GM12892 (cell line): Measurements from ENCODE around the gene TMC6.

Experiments
- POLR2A ChIP-seq: IDR thresholded peaks from 2 replicates; pipeline ENCODE4 v1.6.1; 2011; ENCODE audit warnings: low read depth, low read length, control low read depth
- POLR2AphosphoS5 ChIP-seq: IDR thresholded peaks from 2 replicates; pipeline ENCODE4 v1.6.1; 2011; ENCODE audit warnings: low read depth, low read length, control low read depth

DNA sequence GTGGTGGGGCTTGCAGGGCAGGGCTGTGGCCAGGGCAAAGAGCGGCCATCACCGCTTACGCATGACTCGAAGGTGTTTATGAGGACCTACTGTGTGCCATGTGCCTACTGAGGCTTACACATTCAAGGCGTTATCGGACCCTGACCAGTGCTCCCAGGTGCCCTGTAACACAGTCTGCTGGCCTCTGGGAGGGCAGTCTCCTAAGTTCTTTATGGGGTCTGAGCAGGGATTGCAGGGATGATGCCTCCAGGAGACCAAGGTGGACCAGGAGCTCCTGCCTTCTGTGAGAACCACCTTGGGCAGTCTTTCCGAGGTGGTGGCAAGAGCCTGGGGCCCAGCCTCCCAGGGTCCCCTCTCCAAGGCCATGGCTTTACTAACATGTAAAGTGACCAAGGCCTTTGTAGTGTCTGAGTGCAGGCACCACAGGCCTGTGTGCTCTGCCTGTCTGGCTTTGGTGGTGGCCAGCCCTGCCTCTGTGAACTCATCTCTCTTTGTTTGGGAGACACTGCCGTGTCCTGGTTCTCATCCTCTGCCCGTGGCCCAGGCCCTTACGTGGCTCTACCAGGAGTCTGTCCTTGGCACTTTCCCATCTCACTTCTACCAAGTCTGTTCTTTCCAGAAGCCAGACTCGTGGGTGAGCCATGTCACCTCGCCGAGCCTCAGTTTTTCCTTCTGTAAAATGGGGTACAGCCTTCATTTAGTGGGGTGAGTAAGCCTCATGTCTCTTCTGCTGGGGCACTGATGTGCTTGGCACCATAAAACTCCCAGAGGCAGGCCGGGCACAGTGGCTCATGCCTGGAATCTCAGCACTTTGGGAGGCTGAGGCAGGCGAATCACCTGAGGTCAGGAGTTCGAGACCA is 36.4 kb upstream of the TMC6 start:
- TF ChIP-seq POLR2AphosphoS5 (no peak), POLR2A (no peak)
